GM18861 (cell line): ENCODE measurements around the gene AMOTL2.

Experiments used
- ATAC-seq: cut with Tn5 transposase; IDR thresholded peaks from one replicate; pipeline ENCODE4 v1.9.1; 2021; ENCODE audit not compliant: unreplicated experiment

The AMOTL2 gene

DNA sequence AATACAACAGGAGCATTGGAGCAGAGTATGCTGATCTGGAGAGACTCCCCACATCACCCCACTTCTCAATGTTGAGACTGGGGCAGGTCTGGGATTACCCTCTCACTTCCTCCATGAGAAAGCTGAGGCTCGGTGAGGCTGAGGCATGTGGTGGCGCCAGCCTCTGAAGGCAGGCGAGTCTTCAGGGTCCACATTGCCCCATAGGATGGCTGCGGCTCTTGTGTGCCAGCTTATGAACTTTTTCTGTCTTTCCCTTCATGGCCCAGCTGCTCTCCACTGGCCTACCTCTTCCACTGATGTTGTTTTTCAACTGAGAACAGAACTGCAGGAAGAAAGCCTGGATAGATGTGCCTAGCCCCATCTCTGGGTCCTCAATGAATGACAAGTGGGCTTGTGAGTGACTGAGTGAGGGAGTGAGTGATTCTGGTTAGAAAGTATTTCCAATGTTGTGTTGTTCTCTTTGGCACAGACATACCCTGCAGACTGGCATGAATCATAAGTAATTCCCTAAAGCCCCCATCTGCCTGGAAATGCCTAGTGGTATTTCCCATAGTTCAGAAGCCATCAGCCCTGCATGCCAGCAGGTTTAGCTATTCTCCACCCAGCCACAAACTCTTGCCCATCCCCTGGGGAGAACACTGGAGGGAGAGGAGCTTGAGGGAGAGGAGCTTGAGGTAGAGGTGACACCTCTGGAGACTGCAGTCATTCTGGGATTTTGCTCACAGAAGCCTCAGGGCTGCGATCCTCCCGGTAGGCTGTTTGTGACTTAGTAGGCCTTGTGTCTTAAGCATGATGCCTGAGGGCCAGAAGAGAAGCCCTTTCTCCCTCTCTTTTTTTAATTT is 56.9 kb downstream of the AMOTL2 start:
- no peak for ATAC-seq

DNA sequence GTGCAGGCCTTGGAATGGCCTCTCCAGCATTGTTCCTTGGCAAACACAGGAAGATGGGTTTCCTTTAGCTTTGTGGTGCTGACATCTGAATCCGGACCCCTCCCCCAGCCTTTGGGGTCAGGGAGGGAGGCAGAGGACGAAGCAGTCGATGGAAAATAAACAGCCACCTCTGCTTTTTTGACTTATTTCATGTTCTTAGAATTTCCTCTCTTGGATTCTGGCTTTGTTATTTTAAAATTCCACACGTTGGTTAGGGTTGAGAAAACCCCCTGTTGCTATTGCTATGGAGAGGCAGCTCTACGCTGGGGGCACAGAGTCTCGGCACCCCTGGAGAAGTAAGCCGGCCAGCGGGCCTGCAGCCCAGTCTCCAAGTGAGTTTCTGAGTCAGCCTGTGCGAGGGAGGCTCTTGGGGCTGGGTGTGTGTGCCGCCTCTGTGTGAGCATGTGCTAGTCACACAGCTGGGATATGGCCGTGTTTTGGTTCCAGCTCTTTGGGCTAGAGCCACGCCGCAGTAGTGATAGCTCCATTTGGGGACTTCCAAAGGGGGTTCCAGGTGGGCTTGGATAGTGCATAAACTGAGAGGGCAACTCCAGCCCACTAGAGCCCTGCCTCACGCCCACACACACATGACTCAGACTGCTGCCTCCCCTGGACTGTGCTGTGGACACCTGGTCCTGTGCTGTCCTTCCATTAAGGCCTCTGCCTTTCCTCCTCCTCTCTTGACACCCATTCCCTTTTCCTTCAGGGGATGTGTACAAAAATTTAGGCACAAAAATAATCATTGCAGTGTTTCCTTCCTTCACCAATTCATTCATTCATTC is 58.8 kb downstream of the AMOTL2 start:
- ATAC-seq: no peak

DNA sequence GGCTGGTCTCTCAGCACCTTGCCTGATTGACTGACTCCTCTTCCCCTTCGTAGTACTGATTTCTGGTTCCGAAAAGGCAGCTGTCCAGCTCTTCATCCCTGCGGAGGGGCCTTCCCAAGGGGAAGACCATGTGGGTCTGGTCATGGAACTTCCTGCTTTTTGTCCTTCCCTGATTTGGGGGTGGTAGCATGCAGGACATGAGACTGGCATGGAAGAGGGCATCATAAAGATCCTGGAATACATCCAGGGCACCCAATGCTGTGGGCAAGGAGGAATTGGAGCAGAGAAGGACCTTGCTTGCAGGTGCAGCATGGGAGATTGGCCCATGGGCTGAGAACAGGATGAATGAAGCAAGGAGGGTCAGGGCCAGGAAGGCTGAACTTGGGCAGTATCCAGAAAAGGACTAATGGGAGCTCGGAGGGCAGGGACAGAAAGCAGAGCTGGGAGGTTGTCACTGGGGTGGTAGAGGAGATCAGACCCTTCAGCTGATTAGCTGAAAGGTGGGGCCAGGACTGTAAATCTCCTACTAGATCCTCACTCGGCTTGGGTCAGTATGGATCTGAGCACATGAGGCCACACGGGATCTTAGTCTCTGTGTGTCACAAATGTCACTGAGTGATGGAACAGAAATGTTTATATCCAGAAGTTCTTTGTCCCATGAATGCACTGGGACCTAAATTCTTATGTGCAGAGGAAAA is 59.5 kb downstream of the AMOTL2 start:
- no peak for ATAC-seq

DNA sequence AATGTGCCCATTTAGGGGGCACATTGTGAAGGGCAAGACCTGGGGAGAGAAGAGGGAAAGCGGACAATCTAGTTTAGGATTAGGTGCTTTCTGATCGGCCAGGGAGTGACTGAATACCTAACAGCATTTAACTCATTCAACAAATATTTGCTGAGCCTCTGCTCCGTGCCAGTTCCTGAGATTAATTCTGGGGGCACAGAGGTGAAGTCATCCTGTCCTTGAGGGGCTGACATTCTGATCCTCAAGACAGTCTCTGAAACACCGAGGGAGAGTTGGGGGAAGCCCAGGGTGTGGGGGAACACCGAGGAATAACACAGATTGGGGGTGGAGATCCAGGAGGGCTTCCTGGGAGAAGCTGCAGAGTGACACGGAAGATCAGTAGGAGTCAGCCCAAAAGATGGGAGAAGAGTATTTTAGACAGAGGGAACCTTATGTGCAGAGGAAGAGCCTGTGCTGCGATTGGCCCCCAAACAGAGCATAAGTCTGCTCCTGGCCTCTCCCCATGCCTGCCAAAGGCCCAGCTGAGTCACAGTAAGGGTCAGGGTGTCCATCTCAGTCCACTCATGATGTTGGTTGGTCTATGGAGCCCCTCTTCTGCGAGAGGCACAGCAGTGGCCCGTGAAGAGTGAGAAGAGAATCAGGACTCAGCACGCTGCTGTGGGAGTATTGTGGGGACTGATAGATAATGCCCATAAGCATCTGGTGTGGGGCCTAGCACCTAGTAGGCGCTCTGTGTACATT is 60.2 kb downstream of the AMOTL2 start:
- ATAC-seq: no peak

DNA sequence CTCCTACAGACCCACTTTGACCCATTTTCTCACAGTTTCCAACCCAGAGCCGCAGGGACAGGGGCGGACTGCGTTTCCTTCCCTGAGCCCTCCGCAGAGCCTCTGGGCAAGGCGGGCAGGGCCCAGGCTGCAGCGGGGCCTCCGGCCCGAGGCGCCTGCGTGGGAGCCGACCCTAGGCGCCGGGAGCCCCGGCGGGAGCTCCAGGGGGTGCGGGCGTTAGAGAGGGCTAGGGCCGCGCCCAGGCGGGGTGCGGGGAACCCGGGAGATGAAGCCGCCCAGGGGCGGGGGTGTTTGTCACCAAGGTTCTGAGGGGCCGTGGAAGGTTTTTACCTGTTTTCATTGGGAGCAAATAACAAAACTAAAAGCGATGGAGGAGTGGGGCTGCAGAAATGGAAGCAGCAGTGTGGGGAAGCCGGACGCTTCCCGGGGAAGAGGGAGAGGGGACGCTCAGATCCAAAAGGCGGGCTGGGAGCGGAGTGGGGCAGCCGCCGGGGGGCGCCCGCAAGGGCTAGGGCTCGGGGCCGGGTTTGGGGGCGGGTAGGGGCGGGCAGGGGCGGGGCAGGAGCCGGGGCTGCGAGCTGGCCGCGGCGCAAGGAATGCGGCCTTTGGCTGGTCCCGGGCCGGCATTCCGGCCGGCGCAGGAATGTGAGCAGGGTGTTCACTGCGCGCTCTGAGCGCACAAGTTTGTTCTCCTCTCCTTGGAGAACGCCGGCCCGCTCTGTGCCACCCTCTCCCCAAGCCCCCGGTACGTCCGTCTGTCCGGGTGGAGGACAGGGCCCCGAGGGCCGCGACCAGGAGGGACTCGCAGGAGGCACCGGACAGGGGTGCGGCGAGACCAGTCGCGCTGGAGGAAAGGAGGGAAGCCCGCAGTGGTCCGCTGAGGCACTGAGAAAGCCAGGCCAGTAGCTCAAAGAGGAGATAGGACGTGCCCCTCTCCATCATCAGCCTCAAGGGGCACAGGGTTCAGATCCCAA is 61.1 kb downstream of the AMOTL2 start:
- no peak for ATAC-seq

DNA sequence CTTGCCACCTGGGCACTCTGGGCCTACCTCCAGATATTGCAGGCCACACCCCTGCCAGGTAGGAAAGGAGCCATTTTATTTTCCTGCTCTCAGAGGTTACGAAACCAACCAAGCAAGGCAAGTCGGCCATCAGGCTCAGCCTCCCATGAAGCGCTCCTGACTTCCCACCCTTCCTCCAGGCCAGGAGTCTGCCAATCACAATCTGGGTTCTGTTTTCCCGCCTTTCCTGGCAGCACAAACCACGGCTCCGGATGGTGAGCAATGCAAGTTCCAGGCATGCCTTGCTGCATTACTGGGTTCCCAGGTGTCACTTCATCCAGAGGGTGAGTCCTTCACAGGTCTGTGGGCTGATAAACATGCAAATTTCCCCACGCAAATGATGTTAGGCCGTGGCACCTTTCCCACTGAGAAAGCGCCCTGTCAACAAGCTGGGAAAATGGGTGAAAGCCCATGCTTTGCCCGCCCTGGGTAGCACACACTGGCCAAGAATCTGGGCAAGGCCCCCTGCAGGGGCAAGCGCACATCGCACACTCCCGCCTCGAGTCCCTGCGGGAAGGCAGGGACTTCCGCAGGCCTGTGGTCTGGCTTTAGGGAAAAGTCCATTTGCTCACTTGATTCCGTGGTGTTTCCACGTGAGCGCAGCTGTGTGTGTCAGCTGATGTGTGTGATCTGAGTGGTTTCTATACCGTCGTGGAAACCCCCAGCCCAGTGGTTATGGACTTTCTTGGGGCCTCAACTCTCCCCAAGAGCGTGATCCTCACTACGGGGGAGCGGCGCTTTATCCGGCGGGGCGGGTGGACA is 62.0 kb downstream of the AMOTL2 start:
- ATAC-seq: no peak

DNA sequence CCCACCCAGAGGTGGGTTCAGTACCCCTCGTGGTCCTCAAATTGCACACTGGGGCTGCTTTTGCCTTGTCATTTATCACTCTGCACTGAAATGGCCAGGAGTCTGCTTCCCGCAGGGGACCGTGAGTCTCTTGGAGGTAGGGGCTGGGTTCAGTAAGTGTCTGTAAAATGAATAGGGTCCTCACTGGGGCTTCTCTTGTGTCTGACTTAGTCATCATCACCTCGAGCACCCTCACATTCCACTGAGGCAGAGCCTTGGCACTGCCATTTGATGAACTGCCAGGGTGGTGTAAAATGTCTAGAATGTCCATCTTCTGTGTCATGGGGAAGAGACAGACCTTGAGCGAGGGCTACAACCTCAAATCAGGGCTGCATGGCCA is 62.6 kb downstream of the AMOTL2 start:
- no peak for ATAC-seq

DNA sequence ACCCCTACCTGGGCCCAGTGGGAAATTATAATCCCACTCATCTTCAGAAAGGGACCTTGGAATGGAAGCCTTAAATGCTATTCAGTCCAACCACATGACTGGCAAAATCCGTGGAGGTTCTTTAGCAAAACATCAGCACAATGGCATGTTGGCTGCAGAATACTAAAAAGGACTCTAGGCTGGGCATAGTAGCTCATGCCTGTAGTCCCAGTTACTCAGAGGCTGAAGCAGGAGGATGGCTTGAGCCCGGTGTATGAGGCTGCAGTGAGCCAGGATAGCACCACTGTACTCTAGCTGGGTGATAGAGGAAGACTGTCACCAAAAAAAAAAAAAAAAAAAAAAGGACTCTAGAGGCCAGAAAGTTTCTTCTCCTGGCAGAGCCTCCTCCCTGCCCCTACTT is 63.0 kb downstream of the AMOTL2 start:
- no peak for ATAC-seq

DNA sequence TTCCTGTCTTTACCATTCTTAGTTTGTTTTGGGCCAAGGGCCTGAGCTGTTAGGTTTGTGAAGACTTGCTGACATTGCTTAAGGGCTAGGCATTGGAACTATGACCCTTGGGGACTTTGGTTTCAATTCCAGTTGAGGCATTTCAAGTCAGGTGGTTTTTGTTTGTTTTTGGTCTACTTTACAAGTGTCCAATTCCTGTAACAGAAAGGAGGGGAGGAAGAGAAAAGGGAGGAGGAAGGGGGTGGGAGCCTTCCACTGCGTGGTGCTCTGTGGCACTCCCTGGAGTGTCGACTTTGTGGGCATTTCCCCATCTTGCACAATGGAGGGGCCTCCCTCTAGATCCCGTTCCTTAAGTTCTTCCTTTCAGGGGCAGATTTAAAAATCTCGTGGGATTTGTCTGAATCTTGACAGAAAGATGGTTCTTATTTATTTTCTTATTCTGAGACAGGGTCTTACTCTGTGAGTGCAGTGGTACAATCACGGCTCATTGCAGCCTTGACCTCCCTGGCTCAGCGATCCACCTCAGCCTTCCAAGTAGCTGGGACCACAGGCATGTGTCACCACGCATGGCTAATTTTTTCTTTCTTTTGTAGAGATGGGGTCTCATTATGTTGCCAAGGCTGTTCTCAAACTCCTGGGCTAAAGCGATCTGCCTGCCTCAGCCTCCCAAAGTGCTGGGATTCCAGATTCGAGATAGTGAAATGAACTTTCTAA is 64.1 kb downstream of the AMOTL2 start:
- no peak for ATAC-seq

DNA sequence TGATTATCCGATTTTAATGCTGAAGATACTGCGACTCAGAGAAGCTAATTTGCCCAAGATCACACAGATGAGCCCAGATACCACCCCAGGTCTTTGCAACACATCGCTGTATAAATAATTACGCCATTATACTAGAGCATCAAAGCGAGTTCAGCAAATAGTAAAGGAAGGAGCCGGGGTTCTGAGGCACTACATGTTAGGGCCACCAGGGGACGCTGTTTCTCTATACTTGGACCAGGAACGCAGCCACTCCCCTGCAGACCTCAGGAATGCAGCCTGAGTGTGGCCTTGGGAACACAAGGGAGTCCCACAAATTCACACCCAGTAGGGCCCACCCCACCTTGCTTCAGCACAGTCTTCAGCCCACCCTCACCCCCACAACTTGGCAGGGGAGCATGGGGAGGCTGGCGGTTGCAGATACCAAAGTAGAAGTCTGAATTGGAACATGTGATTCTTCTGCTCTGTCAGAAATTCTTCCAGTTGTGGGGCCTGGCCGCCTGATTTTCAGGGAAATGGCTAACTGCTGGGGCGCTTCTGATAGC is 65.8 kb downstream of the AMOTL2 start:
- no peak for ATAC-seq

DNA sequence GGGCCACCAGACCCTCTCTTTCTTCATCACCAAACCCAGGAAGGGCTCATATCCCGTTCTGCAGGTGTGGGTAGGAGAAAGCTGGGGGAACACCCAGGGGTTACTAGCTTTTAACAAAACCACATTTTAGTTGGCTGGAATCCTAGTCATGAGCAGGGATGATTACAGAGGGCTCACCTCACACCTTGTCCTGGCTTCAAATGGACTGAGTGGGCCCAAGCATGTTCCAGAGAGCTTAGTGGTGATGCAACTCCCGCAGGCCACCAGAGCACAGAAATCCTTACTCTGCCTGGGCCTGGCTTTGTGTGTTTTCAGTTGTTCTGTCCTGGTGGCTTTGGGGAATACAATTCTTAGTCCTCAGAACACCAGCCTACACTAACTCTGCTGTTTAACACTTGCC is 66.8 kb downstream of the AMOTL2 start:
- ATAC-seq: no peak

DNA sequence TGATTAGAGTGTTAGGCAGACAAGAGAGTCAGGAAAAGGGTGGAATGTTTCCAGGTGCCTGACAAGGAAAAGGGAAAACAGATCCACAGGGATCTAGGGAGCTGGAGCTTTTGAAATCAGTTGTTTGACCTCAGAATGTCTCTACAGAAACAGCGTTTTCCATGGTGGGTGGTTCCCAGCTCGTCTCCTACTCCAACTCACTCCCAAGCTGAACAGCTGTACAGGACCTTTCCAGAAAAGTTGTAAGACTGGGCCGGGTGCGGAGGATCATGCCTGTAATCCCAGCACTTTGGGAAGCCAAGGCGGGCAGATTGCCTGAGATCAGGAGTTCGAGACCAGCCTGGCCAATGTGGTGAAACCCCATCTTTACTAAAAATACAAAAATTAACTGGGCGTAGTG is 67.9 kb downstream of the AMOTL2 start:
- no peak for ATAC-seq
